Gastroesophageal sphincter (tissue), 4 donors: ENCODE data around the gene IGSF10. TPM values are rescaled to one million over a fixed set of nuclear protein-coding genes. Genes with fewer than 3 reads are reported as not detected.

Experiments used
- ATAC-seq: fragments of 150-250 bp; one replicate; pipeline ENCODE4 v1.9.1; 2016; ENCODE audit warnings: mild to moderate bottlenecking, moderate library complexity
- H3K27ac ChIP-seq, 4 donors: fragments of 200-600 bp; sonication (generic) in 3 of 4; 1 replicate in 3 of 4; 2 replicates in 1 of 4; pipeline ENCODE4 v1.5.1; 2016 to 2019
- H3K27me3 ChIP-seq: fragments of 200-600 bp; sonication (generic); one replicate; pipeline ENCODE4 v1.5.1; 2019
- H3K36me3 ChIP-seq, 2 donors: fragments of 200-600 bp; sonication (generic); one replicate each; pipeline ENCODE4 v1.5.1; 2019; ENCODE audit warnings: control low read depth in 1 of 2
- H3K4me1 ChIP-seq, 3 donors: fragments of 200-600 bp; sonication (generic); 1 replicate in 2 of 3; 2 replicates in 1 of 3; pipeline ENCODE4 v1.5.1; 2016 to 2019; ENCODE audit warnings: control low read depth in 2 of 3
- H3K4me3 ChIP-seq, 2 donors: fragments of 200-600 bp; sonication (generic); one replicate each; pipeline ENCODE4 v1.5.1; 2019; ENCODE audit warnings: mild to moderate bottlenecking in 1 of 2, moderate library complexity in 1 of 2
- H3K9me3 ChIP-seq, 3 donors: fragments of 200-600 bp; sonication (generic); one replicate each; pipeline ENCODE4 v1.5.1; 2017 to 2019; ENCODE audit warnings: control low read depth in 2 of 3
- CTCF ChIP-seq, 4 experiments: fragments of 200-600 bp in 2 of 4; fragments of 450-650 bp in 2 of 4; sonication (generic) in 1 of 4; IDR thresholded peaks; one replicate each; pipeline ENCODE4 v1.5.1; 2017 to 2019; ENCODE audit warnings: antibody characterized with exemption in 4 of 4, mild to moderate bottlenecking in 2 of 4, moderate library complexity in 2 of 4
- EP300 ChIP-seq: sonication (generic); formaldehyde crosslinking; IDR thresholded peaks from one replicate; pipeline ENCODE4 v1.6.1; 2017; ENCODE audit warnings: antibody characterized with exemption, mild to moderate bottlenecking
- POLR2A ChIP-seq, 2 donors: fragments of 450-650 bp; IDR thresholded peaks; one replicate each; pipeline ENCODE4 v1.6.1; 2017; ENCODE audit warnings: antibody characterized with exemption in 2 of 2, mild to moderate bottlenecking in 2 of 2, moderate library complexity in 1 of 2
- POLR2AphosphoS5 ChIP-seq: sonication (generic); formaldehyde crosslinking; IDR thresholded peaks from one replicate; pipeline ENCODE4 v1.6.1; 2017; ENCODE audit warnings: antibody characterized with exemption
- WGBS, 2 donors: methylation state at CpG; one replicate each; pipeline ENCODE4 v1.1.5; 2018; ENCODE audit warnings: low coverage in 1 of 2; 5-methylcytosine and 5-hydroxymethylcytosine counted together
- total RNA-seq, 4 donors: library from RNA; depleted of rRNA; stranded (reverse); fragments of >200 nt; gene quantifications; one replicate each; pipeline ENCODE4 v1.1.0, GENCODE V29; 2016

The IGSF10 gene
- total RNA-seq, 4 donors from 2014 or later, result 1.4 to 8.3 (median 2.4) TPM

GRCh38 chr3:151462991-151463390 lies 2.1 kb upstream of the IGSF10 start:
- H3K27ac ChIP-seq, result no peak overlapping the region
- H3K36me3 ChIP-seq, result no peaks in the 10 kb centered on the region
- H3K4me1 ChIP-seq, result peaks cover 0 to 14% (median 3%) of the 10 kb centered on the region in 3 donors
- TF ChIP-seq CTCF (IDR thresholded peaks at IDR 0.05), result no peak
- no peak for TF ChIP-seq EP300
- TF ChIP-seq POLR2A (IDR thresholded peaks at IDR 0.05), result no peak
- TF ChIP-seq POLR2AphosphoS5, result no peak
- H3K4me3 ChIP-seq, result no peak overlapping the region
- H3K27me3 ChIP-seq, result peaks cover 6% of the 10 kb centered on the region
- no peak for ATAC-seq
- 88 to 100% methylated on average over 1 of the region's 1 CpG for WGBS, 2 donors
- no peaks in the 10 kb centered on the region for H3K9me3 ChIP-seq

- ATAC-seq, result no peak
- H3K27me3 ChIP-seq, result peaks cover 6% of the 10 kb centered on the region
- H3K9me3 ChIP-seq, result no peaks in the 10 kb centered on the region
- no peak overlapping the region for H3K27ac ChIP-seq
- TF ChIP-seq POLR2A (IDR thresholded peaks at IDR 0.05) (no peak), CTCF (IDR thresholded peaks at IDR 0.05) (no peak), EP300 (no peak)
- no peak overlapping the region for H3K4me3 ChIP-seq
- H3K4me1 ChIP-seq, result peaks cover 0 to 14% (median 3%) of the 10 kb centered on the region in 3 donors
- no peaks in the 10 kb centered on the region for H3K36me3 ChIP-seq
- 87 to 92% methylated on average over 5 to 6 of the region's 6 CpGs for WGBS, 2 donors
Observed at GRCh38 chr3:151462278-151462780, 1.5 kb upstream of the IGSF10 start.

GRCh38 chr3:151460228-151460627 lies 633 bp downstream of the IGSF10 start:
- ATAC-seq, result no peak
- peaks cover 0 to 14% (median 3%) of the 10 kb centered on the region in 3 donors for H3K4me1 ChIP-seq
- H3K4me3 ChIP-seq, result peak overlapping the region; percentile 56 to 67
- WGBS, 2 donors, result 48% methylated on average over 2 of the region's 2 CpGs; no CpG with 5 or more reads in 1 of the 2 donors
- peaks cover 6% of the 10 kb centered on the region for H3K27me3 ChIP-seq
- no peak overlapping the region for H3K27ac ChIP-seq
- no peaks in the 10 kb centered on the region for H3K36me3 ChIP-seq
- TF ChIP-seq CTCF (IDR thresholded peaks at IDR 0.05), result no peak
- TF ChIP-seq POLR2A (IDR thresholded peaks at IDR 0.05), result no peak
- no peak for TF ChIP-seq POLR2AphosphoS5
- TF ChIP-seq EP300, result no peak
- no peaks in the 10 kb centered on the region for H3K9me3 ChIP-seq

GRCh38 chr3:151459358-151459757 lies 1.5 kb downstream of the IGSF10 start:
- Histone ChIP-seq H3K27me3 (peaks cover 6% of the 10 kb centered on the region), H3K4me1 (peaks cover 0 to 14% (median 3%) of the 10 kb centered on the region in 3 donors), H3K27ac (no peak overlapping the region), H3K9me3 (no peaks in the 10 kb centered on the region), H3K36me3 (no peaks in the 10 kb centered on the region), H3K4me3 (no peak overlapping the region)
- TF ChIP-seq POLR2A (IDR thresholded peaks at IDR 0.05) (no peak), EP300 (no peak), CTCF (IDR thresholded peaks at IDR 0.05) (no peak), POLR2AphosphoS5 (no peak)
- WGBS, 2 donors, result 15 to 40% methylated on average over 1 to 3 of the region's 3 CpGs
- no peak for ATAC-seq

GRCh38 chr3:151456065-151456464 lies 4.8 kb downstream of the IGSF10 start:
- TF ChIP-seq CTCF (IDR thresholded peaks at IDR 0.05), result no peak
- TF ChIP-seq POLR2A (IDR thresholded peaks at IDR 0.05), result no peak
- TF ChIP-seq EP300, result no peak
- TF ChIP-seq POLR2AphosphoS5, result no peak
- Histone ChIP-seq H3K27ac (no peak overlapping the region), H3K4me3 (no peak overlapping the region), H3K9me3 (no peaks in the 10 kb centered on the region), H3K4me1 (peaks cover 0 to 12% (median 3%) of the 10 kb centered on the region in 3 donors), H3K27me3 (peaks cover 4% of the 10 kb centered on the region), H3K36me3 (no peaks in the 10 kb centered on the region)
- ATAC-seq, result no peak
- 85% methylated on average over 3 of the region's 3 CpGs for WGBS, 2 donors
